Stimulated activated CD8-positive, alpha-beta memory T cell treated with anti-CD3 and anti-CD28 coated beads, Interleukin-15, amount 100 ng/mL, for 48 hours (primary cell): ENCODE measurements around the gene CACNA1A.

ENCODE experiments used
- DNase-seq, 2 donors: peaks; one replicate each; pipeline ENCODE4 v3.0.0-alpha.2; 2020; ENCODE audit warnings: low read depth in 2 of 2

The CACNA1A gene

DNA sequence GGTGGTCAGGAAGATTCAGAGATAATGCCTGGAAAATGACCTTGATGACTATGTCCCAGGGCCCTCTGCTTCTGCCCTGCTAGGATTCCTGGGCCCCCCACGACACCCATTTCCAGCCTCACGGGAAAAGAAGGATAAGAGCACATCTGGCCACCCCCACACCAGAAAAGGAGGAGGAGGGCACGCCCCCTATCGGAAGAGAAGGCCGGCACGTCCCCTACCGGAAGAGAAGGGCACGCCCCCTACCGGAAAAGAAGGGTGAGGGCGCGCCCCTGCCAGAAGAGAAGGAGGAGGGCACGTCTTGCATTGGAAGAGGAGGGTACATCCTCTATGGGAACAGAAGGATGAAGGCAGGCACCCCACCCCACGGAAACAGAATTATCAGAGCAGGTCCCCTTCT lies 271.8 kb downstream of the CACNA1A start:
- DNase-seq, result peak; percentile 40 to 42

DNA sequence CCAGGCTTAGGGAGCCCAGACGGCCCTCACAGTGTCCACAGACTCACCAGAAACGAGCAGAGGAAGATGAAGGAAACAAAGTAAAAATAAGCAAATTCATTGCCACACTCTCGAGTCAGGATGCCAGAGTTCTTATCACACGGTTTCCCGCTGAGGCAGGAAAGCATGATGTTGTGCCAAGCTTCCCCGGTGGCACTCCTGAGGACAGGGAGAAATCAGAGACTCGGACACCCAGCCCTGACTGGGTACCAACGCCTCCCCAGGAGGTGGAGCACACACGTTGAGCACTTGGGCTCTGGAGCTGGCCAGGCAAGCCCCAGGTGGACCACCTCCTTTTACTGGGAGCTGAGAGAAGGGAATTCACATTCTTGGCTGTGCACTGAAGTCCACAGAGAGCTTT lies 274.6 kb downstream of the CACNA1A start:
- no peak for DNase-seq

DNA sequence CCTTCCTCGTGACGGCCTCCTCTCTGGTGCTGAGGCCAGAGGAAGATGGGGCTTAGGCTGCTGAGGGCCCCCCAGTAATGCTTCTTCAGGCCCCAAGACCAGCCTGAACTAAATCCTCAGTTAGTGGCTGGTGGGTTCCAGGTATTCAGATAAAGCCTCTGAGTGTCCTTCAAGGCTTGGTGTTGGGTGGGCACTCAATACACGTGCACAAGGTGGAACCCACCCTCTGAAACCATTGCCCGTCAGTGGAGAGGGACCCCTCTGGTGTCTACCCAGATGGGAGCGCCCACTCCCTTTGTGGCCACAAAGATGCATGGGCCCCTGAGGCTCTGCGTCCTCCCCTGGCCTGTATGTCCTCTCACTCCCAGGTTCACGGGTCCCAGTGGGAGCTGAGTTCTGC lies 277.0 kb downstream of the CACNA1A start:
- DNase-seq, result no peak

DNA sequence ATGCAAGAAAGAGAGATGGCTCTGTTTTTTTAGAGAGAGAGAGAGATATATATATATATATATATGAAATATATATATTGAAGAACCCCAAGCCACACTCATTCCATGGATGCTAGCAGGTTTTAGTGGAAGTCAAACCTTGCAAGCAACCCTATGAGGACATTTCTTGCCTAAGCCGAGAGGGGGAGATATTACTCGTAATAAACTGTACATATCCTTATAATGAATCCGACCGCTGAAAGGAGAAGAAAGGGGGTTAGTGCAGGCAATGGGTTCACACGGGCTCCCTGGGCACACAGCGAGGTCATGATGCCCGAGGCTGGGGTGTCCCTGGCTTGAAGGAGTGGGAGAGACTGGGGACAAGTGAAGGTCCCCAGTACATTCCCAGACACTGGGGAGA lies 277.7 kb downstream of the CACNA1A start:
- DNase-seq, result no peak

DNA sequence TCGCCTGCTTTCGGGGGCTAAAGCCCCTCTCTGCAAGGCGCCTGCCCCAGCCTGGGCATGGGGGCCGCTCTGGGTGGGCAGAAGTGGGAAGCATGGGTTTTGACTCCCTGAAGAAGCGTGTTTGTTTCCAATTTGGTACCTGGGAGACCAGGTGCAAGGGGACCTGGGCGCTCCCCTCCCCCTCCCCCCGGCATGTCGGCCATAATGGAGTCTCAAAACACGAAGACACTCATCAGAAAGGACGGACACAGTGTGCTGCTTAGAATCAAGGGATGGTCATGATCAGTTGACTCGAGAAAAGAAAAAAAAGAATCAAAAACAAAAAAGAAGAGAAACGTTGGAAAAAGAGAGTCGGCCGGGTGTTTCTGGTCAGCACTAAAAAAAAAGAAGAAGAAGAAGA lies 279.3 kb downstream of the CACNA1A start:
- DNase-seq, result no peak

- no peak for DNase-seq
These were observed 280.1 kb downstream of the CACNA1A start for GRCh38 chr19:13225973-13226865.

- DNase-seq, result no peak
These were observed 281.2 kb downstream of the CACNA1A start for GRCh38 chr19:13225085-13225484.

DNA sequence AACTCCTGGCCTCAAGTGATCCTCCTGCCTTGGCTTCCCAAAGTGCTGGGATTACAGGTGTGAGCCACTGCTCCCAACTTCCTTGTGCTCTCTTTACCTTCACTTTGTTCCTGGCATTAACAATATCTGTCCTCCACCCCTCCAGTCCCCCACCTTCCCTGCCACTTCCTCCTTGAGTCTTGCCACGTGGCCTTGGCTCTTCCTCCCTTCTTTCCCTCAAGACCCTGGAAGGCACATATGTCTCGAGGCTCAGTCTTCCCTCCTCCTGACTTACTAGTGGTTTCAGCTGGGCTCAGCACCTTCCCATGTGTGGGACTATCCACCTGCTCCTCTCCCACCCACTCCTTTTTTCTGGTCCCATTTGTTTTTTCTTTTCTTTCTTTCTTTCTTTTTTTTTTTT lies 285.4 kb downstream of the CACNA1A start:
- no peak for DNase-seq

DNA sequence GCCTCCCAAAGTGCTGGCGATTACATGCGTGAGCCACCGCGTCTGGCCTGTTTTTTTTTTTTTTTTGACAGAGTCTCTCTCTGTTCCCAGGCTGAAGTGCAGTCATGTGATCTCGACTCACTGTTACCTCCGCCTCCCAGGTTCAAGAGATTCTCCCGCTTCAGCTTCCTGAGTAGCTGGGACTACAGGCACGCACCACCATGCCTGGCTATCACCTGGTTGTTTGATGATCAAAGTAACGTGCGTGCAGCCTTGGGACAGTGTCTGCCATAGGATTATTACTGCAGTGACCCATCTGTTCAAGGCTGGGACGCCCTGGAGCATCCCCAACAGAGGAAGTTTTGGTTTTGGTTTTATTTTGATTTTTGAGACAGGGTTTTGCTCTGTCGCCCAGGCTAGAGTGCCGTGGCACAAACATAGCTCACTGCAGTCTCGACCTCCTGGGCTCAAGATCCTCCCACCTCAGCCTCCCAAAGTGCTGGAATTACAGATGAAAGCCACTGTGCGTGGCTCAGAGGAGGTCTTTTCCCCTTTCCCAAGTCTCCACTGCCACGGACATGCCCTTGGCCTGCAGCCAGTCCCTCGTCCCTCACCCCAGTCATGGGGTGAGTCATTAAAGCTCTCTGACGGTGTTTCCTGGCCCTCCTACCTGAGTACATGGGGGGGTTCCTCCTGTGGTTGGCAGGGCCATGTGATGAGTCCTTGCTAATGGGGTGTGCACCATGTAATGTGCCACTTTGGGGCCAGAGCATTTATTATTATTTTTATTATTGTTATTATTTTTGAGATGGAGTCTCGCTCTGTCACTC lies 290.5 kb downstream of the CACNA1A start:
- no peak for DNase-seq

DNA sequence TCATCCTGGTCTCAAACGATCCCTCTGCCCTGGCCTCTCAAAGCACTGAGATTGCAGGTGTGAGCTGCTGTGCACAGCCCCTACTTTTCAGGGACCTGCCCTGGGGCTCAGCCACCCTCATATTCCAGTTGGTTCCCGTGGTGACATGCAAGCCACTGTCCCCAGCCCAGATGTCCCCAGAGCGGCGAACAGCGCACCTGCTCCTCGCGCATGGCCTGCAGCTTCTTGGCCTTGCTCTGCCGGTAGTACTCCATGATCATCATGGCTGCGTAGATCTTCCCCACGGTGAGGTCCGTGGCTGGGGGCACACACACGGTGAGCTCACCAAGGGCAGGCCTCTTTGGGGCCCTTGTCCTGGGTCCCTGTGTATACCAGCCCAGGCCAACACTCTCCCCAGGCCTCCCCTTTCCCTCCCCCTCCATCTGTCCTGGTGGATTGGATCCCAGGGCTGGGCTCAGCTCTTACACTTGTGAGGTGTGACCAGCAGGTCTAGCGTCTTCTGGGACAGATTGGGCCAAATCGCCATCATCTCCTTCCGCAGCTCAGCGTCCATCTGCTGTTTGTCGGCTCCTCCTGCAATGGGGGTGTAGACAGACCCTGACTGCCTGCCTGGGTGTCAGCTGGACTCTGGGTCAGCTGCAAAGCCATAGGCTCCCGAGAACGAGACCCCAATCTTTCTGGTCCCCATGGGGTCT lies 292.1 kb downstream of the CACNA1A start:
- DNase-seq, result no peak

DNA sequence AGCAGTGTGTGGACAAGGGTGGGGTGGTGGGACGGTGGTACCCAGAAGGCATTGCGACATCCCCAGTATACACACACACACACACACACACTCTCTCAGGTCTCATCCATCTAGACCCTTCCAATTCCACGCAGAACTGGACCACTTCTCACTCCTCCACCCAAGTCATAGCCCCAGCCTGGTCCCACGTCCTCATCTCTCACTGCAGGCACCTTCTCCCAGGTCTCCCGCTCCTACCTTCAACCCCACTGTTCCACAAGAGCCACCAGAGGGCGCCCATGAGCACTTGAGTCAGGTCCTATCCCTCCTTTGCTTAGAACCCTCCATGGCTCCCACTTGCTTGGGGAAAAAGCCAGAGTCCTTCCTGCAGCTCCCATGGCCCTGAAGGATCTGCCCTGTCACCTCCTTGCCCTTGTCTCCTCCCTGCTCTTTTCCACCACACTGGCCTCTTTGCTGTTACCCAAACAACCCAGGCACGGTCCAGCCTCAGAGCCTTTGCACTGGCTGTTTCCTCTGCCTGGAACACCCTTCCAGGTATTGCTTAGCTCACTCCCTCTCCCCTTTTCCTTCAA lies 293.4 kb downstream of the CACNA1A start:
- DNase-seq, result peak; percentile 50 to 60

- no peak for DNase-seq
These were observed 294.6 kb downstream of the CACNA1A start for GRCh38 chr19:13211426-13212308.

- no peak for DNase-seq
These were observed 295.3 kb downstream of the CACNA1A start for GRCh38 chr19:13210941-13211340.

GRCh38 chr19:13210339-13210775 lies 295.9 kb downstream of the CACNA1A start:
- DNase-seq, result no peak

- no peak for DNase-seq
These were observed 296.6 kb downstream of the CACNA1A start for GRCh38 chr19:13209484-13210338.

DNA sequence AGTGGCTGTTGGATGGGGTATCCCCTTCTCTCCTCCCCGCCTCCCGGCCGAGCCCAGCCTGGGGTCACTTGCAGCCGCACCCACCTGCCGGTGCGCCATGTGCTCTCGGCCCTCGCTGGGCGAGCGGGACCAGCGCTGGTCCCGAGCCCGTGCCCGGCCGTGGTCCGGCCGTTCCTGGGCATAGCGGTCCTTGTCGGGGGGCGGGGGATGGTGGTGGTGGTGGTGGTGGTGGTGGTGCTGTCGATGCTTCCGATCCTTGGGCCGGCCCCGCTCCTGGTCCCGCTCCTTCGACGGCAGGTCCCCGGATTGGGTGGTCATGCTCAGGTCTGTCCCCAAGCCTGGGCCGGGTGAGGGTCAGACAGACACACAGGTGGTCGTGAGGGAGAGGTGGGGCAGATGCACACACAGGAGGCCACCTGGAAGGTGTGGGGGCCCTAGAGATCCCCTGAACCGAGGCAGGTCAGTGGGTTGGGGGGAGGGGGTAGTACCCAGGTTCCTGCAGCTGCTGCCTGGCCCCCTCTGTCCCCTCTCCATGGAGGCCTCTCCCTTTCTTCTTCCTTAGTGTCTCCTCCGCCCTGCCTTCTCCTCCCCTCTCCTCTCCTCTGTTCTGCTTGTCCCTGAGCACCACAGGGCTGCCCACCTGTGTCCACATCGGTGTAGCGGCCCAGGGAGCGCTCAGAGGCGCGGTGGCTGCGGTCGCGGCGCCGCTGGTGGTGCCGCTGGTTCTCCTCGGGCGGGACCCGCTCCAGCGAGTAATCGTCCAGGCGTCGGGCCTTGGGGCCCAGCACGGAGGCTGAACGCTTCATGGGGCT lies 297.4 kb downstream of the CACNA1A start:
- no peak for DNase-seq

- DNase-seq, result peak; percentile 40 to 49
These were observed 298.2 kb downstream of the CACNA1A start for GRCh38 chr19:13207846-13208671.

GRCh38 chr19:13207237-13207845 lies 298.9 kb downstream of the CACNA1A start:
- DNase-seq, result no peak
